Lung (tissue), 12 donors: ENCODE measurements around the gene ATG14. TPM values are rescaled to one million over a fixed set of nuclear protein-coding genes. Genes with fewer than 3 reads are reported as not detected.
"Not testable (repeated sequence)": the region's sequence is repeated elsewhere in the genome, so short reads cannot be mapped to it uniquely, and the experiment has no call there.

Source experiments
- ATAC-seq: fragments of 200-7000 bp; cut with Tn5 transposase; one replicate; pipeline ENCODE4 v1.9.1; 2020; ENCODE audit warnings: moderate number of reproducible peaks; ENCODE audit not compliant: insufficient read depth, low FRiP score
- DNase-seq, 3 donors: peaks; one replicate each; pipeline ENCODE4 v3.0.0-alpha.2; 2013 to 2017
- H3K27ac ChIP-seq, 2 donors: one replicate each; pipeline ENCODE4 v1.5.1; 2013; ENCODE audit warnings: mild to moderate bottlenecking in 2 of 2, moderate library complexity in 2 of 2, control low read depth in 1 of 2, inconsistent platforms in 1 of 2, low read depth in 1 of 2, low read length in 1 of 2
- H3K27me3 ChIP-seq, 3 donors: one replicate each; pipeline ENCODE4 v1.5.1; 2013; ENCODE audit warnings: low read length in 2 of 3; ENCODE audit not compliant: control insufficient read depth in 3 of 3, insufficient read depth in 3 of 3
- H3K36me3 ChIP-seq, 4 donors: one replicate each; pipeline ENCODE4 v1.5.1; 2013; ENCODE audit warnings: low read length in 4 of 4, mild to moderate bottlenecking in 1 of 4, moderate library complexity in 1 of 4; ENCODE audit not compliant: control insufficient read depth in 4 of 4, insufficient read depth in 4 of 4
- H3K4me1 ChIP-seq, 5 donors: one replicate each; pipeline ENCODE4 v1.5.1; 2013; ENCODE audit warnings: low read length in 5 of 5, mild to moderate bottlenecking in 2 of 5, moderate library complexity in 1 of 5; ENCODE audit not compliant: control insufficient read depth in 5 of 5, insufficient read depth in 5 of 5
- H3K4me3 ChIP-seq: one replicate; pipeline ENCODE4 v1.5.1; 2013; ENCODE audit warnings: mild to moderate bottlenecking, control low read depth, moderate library complexity
- H3K9ac ChIP-seq, 2 donors: one replicate each; pipeline ENCODE4 v1.5.1; 2013; ENCODE audit warnings: low read length in 2 of 2, control low read depth in 1 of 2; ENCODE audit not compliant: insufficient read depth in 1 of 2
- H3K9me3 ChIP-seq, 4 donors: one replicate each; pipeline ENCODE4 v1.5.1; 2013; ENCODE audit warnings: low read length in 3 of 4, mild to moderate bottlenecking in 1 of 4, moderate library complexity in 1 of 4; ENCODE audit not compliant: control insufficient read depth in 4 of 4, insufficient read depth in 3 of 4
- CTCF ChIP-seq: IDR thresholded peaks from 2 replicates; pipeline ENCODE4 v1.5.1; 2012; ENCODE audit warnings: mild to moderate bottlenecking; ENCODE audit errors: control extremely low read depth, extremely low read depth
- WGBS, 2 donors: extraction: QIAGEN DNeasy Blood & Tissue Kit; methylation state at CpG; one replicate each; pipeline ENCODE4 v1.1.7; 2013; 5-methylcytosine and 5-hydroxymethylcytosine counted together
- polyA plus RNA-seq, 2 donors: library from polyadenylated mRNA; stranded (reverse); fragments of 200-250 nt; gene quantifications; one replicate each; pipeline ENCODE4 v1.2.1, GENCODE V29; 2013
- total RNA-seq, 2 donors: library from RNA; depleted of rRNA in 1 of 2; stranded (reverse); fragments of >200 nt in 1 of 2; gene quantifications; one replicate each; pipeline ENCODE4 v1.2.1, GENCODE V29; 2014 to 2021
- donor health status: control.
- donor health status: control.
- donor health status: Bipolar disorder and iron deficiency.
- donor health status: healthy.
- donor health status: DM: yes; HTN: yes; CAD: no.

The ATG14 gene
- total and polyA plus RNA-seq, 4 donors = 3.4 to 19.0 (median 7.0) TPM

- ATAC-seq = no peak
Measured at GRCh38 chr14:55347748-55348147, 63.9 kb downstream of the ATG14 start.

GRCh38 chr14:55347040-55347439 is 64.6 kb downstream of the ATG14 start:
- H3K4me1 ChIP-seq = peaks cover 0 to 9% (median 0%) of the 10 kb centered on the region in 5 donors
- no peak for TF ChIP-seq CTCF
- WGBS, 2 donors = 97 to 98% methylated on average over 1 of the region's 1 CpG
- DNase-seq (no peak), ATAC-seq (no peak)
- no peak overlapping the region for H3K27ac ChIP-seq
- peaks cover 7 to 17% (median 13%) of the 10 kb centered on the region in 4 donors for H3K36me3 ChIP-seq
- H3K9ac ChIP-seq = no peak overlapping the region
- no peaks in the 10 kb centered on the region for H3K27me3 ChIP-seq
- H3K4me3 ChIP-seq = no peak overlapping the region
- no peaks in the 10 kb centered on the region for H3K9me3 ChIP-seq

More at GRCh38 chr14:55347748-55348147, 63.9 kb downstream of the ATG14 start:
- Histone ChIP-seq H3K27me3 (no peaks in the 10 kb centered on the region), H3K4me1 (peaks cover 0 to 9% (median 0%) of the 10 kb centered on the region in 5 donors), H3K27ac (no peak overlapping the region), H3K4me3 (no peak overlapping the region), H3K9ac (no peak overlapping the region), H3K9me3 (peaks cover 0 to 2% (median 0%) of the 10 kb centered on the region in 4 donors), H3K36me3 (peaks cover 7 to 22% (median 13%) of the 10 kb centered on the region in 4 donors)
- no peak for DNase-seq
- WGBS, 2 donors = 82 to 87% methylated on average over 3 of the region's 3 CpGs
- TF ChIP-seq CTCF = no peak

GRCh38 chr14:55344582-55345163 is 67.0 kb downstream of the ATG14 start:
- H3K27me3 ChIP-seq, ATAC-seq, DNase-seq, H3K9ac ChIP-seq, H3K4me3 ChIP-seq, H3K27ac ChIP-seq, H3K36me3 ChIP-seq, H3K9me3 ChIP-seq: not testable (repeated sequence)
- WGBS, 2 donors = 70 to 84% methylated on average over 6 of the region's 6 CpGs
- H3K4me1 ChIP-seq = peaks cover 0 to 22% (median 4%) of the 10 kb centered on the region in 5 donors

GRCh38 chr14:55341781-55342180 is 69.8 kb downstream of the ATG14 start:
- Histone ChIP-seq H3K36me3 (no peaks in the 10 kb centered on the region), H3K27me3 (no peaks in the 10 kb centered on the region), H3K27ac (no peak overlapping the region), H3K4me1 (peaks cover 0 to 19% (median 4%) of the 10 kb centered on the region in 5 donors), H3K4me3 (no peak overlapping the region), H3K9me3 (no peaks in the 10 kb centered on the region), H3K9ac (no peak overlapping the region)
- DNase-seq (no peak), ATAC-seq (no peak)
- 63 to 64% methylated on average over 2 of the region's 2 CpGs for WGBS, 2 donors
- TF ChIP-seq CTCF = no peak
